GM12865 (cell line): ENCODE measurements around the gene KIFC3.
"Not testable (repeated sequence)": the region's sequence is repeated elsewhere in the genome, so short reads cannot be mapped to it uniquely, and the experiment has no call there.

Experiments used
- DNase-seq: peaks from one replicate; pipeline ENCODE4 v3.0.0; 2010; ENCODE audit warnings: low read depth
- H3K4me3 ChIP-seq: 2 replicates; pipeline ENCODE4 v1.5.1; 2011; ENCODE audit warnings: mild to moderate bottlenecking, low read depth, low read length, control low read depth
- TF ChIP-seq, protein P1 (sequence below): IDR thresholded peaks from 2 replicates; pipeline ENCODE4 v1.5.1; 2011; ENCODE audit warnings: low read length, control low read depth, low read depth, inconsistent platforms; ENCODE audit not compliant: insufficient read depth; ENCODE audit errors: missing control alignments

KIFC3 gene

DNA sequence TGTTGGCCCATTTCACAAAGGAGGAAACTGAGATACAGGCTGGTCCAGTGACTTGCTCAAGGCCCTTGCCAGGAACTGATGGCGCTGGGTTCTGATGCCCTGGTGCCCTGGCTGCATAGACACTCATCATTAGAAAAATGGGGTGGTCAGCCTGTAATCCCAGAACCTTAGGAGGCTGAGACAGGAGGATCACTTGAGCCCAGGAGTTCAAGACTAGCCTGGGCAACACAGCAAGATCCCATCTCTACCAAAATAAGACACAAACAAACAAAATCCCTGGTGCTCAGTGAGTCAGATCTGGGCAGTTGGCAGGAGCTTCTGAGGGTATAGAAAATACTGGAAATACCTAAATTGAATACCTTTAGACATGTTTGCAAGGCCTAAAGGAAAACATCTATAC lies 41.1 kb upstream of the KIFC3 start:
- TF ChIP-seq, protein P1, sequence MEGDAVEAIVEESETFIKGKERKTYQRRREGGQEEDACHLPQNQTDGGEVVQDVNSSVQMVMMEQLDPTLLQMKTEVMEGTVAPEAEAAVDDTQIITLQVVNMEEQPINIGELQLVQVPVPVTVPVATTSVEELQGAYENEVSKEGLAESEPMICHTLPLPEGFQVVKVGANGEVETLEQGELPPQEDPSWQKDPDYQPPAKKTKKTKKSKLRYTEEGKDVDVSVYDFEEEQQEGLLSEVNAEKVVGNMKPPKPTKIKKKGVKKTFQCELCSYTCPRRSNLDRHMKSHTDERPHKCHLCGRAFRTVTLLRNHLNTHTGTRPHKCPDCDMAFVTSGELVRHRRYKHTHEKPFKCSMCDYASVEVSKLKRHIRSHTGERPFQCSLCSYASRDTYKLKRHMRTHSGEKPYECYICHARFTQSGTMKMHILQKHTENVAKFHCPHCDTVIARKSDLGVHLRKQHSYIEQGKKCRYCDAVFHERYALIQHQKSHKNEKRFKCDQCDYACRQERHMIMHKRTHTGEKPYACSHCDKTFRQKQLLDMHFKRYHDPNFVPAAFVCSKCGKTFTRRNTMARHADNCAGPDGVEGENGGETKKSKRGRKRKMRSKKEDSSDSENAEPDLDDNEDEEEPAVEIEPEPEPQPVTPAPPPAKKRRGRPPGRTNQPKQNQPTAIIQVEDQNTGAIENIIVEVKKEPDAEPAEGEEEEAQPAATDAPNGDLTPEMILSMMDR = no peak
- no peak overlapping the region for H3K4me3 ChIP-seq
- no peak for DNase-seq

DNA sequence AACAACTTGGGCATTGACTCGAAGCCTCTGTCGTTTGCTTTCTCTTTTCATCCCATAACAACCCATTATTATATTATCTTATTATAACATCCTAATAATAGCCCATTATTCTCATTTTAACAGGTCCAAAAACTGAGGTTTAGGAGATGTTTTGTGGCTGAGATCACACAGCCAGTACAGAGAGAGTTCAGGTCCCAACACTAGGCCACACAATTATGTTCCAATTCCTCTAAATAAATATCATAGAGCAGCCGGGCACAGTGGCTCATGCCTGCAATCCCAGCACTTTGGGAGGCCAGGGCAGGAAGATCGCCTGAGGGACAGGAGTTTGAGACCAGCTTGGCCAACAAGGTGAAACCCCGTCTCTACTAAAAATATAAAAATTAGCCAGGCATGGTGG lies 40.3 kb upstream of the KIFC3 start:
- TF ChIP-seq, protein P1 = no peak

DNA sequence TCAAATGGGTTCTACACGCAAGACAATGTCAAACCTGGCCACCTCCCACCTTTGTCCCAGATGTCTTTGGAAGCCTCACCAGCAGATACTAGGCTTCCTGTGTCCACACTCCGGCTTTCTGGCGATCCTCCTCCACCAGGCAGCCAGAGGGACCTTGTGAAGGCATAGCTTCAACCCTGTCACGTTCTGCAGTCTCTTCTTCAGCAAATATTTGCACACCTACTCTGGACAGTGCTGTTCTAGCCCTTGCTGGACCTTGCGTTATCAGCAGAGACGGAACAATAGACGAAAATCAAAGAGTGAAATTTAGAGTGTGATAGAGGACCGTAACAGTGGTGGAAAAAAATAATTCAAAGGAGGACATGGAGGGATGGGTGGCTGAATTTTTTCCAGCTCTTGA lies 38.5 kb upstream of the KIFC3 start:
- DNase-seq = no peak
- no peak overlapping the region for H3K4me3 ChIP-seq
- TF ChIP-seq, protein P1 = no peak

More for the DNA sequence above, 40.3 kb upstream of the KIFC3 start:
- H3K4me3 ChIP-seq = no peak overlapping the region
- DNase-seq = no peak

DNA sequence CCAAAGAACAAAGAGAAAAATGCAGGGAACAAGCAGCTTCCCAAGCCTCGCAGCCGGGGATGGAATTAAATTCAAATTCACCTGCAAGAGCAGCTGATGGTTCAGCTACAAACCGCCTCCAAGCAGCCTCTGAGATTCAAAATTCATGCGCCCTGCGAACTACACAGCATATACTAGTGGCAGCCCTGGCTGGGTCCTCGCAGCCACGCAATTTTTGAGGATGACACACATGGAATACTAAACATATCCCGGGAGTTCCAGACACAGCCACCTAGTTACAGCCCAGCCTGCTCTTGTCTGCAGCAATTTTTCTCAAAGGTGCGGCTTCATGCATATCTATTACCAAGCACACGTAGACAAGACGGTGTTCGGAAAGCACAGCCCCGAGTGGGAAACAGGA lies 35.9 kb upstream of the KIFC3 start:
- TF ChIP-seq, protein P1 = no peak
- no peak for DNase-seq
- H3K4me3 ChIP-seq = no peak overlapping the region

DNA sequence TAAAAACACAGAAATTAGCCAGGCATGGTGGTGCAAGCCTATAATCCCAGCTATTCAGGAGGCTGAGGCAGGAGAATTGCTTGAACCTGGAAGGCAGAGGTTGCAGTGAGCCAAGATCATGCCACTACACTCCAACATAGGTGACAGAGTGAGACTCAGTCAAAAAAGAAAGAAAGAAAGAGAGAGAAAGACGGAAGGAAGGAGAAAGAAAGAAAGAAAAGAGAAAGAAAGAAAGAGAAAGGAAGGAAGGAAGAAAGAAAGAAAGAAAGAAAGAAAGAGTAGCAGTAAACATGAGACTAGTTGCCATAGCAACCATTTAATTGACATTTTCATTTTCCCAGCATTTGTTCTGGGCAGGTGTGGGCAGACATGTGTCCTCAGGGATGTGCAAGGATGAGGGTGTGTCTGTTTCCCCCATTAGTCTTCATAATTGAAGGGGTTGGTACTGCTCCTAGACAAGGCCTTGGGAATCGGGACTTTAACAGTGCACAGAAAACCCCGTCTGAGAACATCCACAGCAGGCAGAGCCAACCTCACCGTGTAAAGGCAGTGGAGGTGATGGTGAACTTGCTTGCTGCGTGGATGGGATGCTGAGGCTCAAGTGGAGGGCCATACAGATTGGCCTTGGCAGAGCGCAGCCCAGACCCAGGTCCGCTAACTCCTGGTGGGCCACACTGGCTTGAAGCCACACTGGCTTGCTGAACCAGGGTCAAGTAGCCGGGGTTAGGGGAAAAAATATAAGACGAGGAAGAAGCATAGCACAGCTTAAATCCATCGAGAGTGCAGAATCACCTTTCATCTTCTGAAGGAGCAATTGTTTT lies 35.2 kb upstream of the KIFC3 start:
- TF ChIP-seq, protein P1 = no peak
- H3K4me3 ChIP-seq = no peak overlapping the region
- no peak for DNase-seq

DNA sequence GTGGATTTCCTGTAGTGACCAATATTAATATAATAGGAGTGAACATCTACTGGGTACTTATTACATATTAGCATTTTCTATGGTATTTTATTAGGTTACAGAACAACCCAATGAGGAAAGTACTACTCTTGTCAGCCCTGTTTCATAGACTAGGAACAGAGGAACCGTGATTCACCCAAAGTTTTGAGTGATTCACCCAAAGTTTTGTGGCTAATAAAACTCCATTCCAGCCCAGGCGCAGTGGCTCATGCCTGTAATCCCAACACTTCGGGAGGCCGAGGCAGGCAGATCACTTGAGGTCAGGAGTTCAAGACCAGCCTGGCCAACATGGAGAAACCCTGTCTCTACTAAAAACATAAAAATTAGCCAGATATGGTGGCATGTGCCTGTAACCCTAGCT lies 33.1 kb upstream of the KIFC3 start:
- H3K4me3 ChIP-seq, DNase-seq: not testable (repeated sequence)

DNA sequence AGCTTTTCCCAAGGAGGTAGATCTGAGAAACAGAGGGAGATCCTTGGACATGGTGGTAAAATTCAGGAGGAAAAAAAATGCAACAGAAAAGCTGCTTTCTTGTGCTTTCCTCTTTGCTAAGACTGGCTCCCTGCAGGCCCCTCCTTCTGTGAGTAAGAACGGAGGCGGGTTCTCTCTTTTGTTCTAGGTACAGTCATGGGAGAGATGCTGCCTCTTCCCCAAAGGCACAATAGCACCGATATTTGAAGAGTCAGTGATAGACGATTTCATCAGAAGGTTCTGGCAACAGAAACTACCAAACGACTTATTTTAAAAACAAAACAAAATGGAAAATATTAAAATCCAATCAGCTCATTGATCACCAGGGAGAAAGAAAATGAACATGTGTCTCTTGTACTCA lies 32.6 kb upstream of the KIFC3 start:
- TF ChIP-seq, protein P1 = no peak
- DNase-seq = no peak
- no peak overlapping the region for H3K4me3 ChIP-seq
